SKM-1 (cell line): ENCODE data around the gene CAPRIN1.

ENCODE experiments used
- DNase-seq: peaks from one replicate; lab custom pipeline; 2025; ENCODE audit not compliant: unreplicated experiment; lab: John Stamatoyannopoulos, UW

CAPRIN1 gene, protein sequence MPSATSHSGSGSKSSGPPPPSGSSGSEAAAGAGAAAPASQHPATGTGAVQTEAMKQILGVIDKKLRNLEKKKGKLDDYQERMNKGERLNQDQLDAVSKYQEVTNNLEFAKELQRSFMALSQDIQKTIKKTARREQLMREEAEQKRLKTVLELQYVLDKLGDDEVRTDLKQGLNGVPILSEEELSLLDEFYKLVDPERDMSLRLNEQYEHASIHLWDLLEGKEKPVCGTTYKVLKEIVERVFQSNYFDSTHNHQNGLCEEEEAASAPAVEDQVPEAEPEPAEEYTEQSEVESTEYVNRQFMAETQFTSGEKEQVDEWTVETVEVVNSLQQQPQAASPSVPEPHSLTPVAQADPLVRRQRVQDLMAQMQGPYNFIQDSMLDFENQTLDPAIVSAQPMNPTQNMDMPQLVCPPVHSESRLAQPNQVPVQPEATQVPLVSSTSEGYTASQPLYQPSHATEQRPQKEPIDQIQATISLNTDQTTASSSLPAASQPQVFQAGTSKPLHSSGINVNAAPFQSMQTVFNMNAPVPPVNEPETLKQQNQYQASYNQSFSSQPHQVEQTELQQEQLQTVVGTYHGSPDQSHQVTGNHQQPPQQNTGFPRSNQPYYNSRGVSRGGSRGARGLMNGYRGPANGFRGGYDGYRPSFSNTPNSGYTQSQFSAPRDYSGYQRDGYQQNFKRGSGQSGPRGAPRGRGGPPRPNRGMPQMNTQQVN

GRCh38 chr11:34051349-34052035, at the start of gene CAPRIN1:
TSS of gene CAPRIN1 (plus strand) at chr11:34051731. CDS start at chr11:34052421, 690 bp downstream.
- peak; percentile 68 for DNase-seq

DNA sequence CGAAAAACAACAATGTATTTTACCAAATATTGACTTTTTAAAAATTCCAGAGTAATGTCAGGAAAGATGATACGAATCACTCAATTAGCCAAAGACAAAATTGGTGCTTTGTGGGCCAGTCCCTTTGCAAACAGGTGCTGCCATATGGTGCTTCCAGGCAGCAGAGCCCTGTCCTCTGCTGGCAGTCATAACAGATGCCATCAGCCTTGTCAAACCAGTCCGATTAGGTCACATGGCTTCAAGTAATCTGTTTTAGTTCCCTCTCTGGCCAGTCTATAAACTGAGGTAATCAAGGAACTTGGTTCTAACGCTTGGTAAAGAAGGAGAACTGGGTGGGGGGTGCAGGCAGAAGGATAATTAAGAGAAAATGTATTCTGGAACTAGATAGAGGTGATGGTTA, 49.1 kb upstream of the CAPRIN1 start:
- no peak for DNase-seq

DNA sequence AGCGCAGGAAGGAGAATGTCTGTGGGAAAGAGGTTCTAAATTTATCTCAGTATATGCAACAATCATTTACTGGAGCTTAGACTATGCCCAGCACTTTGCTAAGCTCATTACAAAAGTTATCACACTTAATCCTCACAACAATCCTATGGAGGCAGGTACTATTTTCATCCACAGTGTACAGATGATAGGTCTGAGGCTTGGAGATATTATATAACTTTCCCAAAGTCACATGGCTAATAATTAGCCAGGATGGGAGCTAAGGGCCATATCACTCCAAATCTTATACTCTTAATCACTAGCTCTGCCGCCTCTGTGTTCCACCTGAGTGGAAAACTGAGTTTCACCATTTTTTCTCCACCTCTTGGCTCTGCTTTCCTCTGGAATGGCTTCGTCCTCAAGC, 47.3 kb upstream of the CAPRIN1 start:
- DNase-seq, result no peak

GRCh38 chr11:34006876-34007275, 44.7 kb upstream of the CAPRIN1 start:
- no peak for DNase-seq

- DNase-seq, result no peak
Measured at GRCh38 chr11:34012734-34013133, 38.8 kb upstream of the CAPRIN1 start.

- no peak for DNase-seq
Measured at GRCh38 chr11:34013898-34014571, 37.5 kb upstream of the CAPRIN1 start.

DNA sequence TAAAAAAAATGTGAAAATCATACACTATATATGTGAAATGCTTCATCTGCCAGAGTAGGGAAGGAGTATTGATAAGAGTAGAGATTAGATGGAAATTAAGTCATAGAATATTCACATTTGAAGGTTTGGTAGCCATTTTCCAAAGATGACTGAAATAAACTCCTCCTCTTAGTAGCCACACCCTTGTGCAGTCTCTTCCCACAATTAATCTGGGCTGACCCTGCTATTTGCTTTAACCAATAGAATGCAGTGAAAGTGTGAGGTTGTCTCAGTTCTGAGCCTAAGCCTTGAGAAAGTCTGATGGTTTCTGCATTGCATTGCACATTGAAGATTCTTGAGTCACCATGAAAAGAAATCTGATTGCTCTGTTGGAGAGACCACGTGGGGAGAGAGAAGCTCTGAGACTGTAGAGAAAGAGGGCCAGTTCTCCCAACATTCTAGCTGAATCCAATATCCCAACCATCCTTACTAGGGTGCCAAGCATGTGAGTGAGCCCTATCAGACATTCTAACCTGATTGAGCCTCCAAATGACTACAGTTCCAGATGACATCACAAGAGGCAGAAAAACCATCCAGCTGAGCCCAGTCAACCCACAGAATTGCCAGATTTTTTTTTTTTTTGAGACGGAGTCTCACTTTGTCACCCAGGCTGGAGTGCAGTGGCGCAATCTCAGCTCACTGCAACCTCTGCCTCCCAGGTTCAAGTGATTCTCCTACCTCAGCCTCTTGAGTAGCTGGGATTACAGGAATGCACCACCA, 29.4 kb upstream of the CAPRIN1 start:
- no peak for DNase-seq

DNA sequence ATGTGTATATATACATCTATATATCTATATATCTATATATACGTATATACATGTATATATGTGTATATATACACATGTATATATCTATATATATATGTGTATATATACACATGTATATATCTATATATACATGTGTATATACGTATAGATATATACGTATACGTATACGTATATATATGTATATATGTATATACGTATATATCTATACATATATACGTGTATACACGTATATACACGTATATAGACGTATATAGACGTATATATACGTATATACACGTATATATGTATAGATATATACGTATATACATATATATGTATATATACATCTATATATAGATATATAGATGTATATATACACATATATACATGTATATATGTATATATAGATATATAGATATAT, 25.1 kb upstream of the CAPRIN1 start:
- DNase-seq, result no peak

DNA sequence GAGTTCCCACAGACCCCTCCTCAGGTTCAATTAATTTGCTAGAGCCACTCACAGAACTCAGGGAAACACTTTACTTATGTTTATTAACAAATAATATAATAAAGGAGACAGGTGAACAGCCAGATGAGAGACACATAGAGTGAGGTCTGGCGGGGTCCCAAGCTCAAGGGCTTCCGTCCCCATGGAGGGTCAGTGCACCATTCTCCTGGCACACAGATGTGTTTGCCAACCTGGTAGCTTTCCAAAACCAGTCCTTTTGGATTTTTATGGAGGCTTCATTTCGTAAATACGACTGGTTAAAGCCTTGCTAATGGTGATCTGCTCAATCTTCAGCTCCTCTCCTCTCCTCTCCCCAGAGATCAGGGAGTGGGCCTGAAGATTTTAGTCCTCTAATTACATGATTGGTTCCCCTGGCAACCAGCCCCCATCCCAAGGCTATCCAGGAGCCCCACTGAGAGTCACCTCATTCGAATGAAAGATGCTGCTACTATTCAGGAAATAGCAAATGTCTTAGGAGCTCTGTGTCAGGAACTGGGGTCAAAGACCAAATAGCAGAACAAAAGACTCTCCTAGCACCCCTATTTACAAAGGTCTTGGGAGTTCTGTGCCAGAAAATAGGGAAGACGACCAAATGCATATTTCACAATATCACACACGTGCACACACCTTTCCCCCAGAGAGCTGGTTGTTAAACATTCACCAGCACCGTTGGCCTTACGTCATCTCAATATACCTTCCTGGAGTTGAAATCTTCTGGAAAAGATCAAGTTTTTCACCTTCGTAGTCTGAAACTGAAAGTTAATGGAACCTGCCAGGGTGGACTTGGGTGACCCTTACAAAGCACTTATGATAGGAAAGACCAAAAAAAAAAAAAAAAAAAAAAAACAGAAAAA, 23.8 kb upstream of the CAPRIN1 start:
- DNase-seq, result no peak

GRCh38 chr11:34028425-34028824, 23.1 kb upstream of the CAPRIN1 start:
- DNase-seq, result no peak

- no peak for DNase-seq
Measured at GRCh38 chr11:34029176-34029575, 22.4 kb upstream of the CAPRIN1 start.

DNA sequence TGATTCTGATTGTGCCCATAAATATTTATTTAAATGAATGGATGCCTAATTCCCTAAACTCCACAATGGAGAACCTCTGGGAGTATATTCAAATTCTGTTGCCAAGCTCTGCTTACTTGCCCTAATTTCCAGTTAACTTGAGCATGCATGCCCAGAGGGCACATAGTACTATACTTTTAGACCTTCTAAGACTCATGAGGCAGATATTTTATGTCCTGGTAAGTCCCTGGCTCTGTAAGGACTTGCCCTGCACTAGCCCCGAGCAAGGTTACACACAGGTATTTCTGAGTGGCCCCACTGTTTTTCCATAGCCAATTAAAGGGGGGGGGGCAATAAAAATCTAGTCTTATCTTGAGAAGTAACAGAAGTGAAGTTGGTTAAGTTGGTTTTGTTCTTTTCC, 21.1 kb upstream of the CAPRIN1 start:
- no peak for DNase-seq

- no peak for DNase-seq
Measured at GRCh38 chr11:34033399-34033798, 18.1 kb upstream of the CAPRIN1 start.

DNA sequence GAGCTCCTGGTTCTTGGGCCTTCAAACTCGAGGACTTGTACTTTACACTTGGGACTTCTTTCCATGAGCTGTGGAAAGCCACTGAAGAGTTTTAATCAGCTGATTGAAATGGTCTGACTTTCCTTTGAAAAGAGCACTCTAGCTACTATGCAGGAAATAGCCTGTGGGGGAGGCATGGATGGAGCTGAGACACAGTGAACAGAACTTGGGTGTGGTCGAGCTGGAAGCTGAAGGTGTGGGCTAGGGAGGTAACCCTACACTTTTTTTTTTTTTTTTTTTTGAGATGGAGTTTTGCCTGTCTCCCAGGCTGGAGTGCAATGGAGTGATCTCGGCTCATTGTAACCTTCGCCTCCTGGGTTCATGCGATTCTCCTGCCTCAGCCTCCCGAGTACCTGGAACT, 17.5 kb upstream of the CAPRIN1 start:
- DNase-seq, result no peak

GRCh38 chr11:34036456-34036855, 15.1 kb upstream of the CAPRIN1 start:
- no peak for DNase-seq

GRCh38 chr11:34037016-34037415, 14.5 kb upstream of the CAPRIN1 start:
- no peak for DNase-seq

DNA sequence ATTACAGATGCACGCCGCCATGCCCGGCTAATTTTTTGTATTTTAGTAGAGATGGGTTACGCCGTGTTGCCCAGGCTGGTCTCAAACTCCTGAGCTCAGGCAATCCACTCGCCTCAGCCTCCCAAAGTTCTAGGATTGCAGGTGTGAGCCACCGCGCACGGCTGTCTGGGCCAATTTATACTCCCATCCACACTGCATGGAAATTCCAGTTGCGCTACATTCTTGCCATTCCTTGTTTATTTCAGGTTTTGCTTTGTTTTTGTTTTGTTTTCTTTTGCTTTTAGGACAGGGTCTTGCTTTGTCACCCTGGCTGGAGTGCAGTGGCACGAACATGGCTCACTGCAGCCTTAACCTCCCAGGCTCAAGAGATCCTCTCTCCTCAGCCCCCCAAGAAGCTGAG, 11.0 kb upstream of the CAPRIN1 start:
- no peak for DNase-seq

- DNase-seq, result peak; percentile 19
Measured at GRCh38 chr11:34044664-34045485, 6.7 kb upstream of the CAPRIN1 start.

GRCh38 chr11:34049028-34049427, 2.5 kb upstream of the CAPRIN1 start:
- DNase-seq, result no peak
